Measurements from ENCODE around the gene HIPK3. TPM values are rescaled to one million over a fixed set of nuclear protein-coding genes. Genes with fewer than 3 reads are reported as not detected.

Gene HIPK3
- total RNA-seq, 2 donors from 2014 or later: 125 to 311 TPM

DNA sequence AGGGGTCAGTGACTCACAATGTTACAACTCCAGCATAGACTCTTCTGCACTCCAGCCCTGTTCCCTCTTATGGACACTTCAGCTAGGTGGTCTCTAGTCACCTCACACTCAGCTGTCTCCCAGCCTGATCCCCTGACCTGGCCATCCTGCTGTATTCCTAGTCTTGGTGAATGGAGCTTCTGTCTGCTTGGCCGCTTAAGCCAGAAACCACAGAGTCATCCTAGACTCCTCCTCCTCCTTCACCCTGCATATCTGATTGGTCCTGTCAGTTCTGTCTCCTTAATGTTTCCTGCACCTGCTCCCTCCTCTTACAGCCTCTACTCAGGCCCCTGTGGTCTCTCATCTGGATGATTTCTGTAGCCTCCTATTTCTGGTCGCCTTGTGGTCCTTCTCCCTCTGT, 144.9 kb downstream of the HIPK3 start:
- DNase-seq (ENCODE audit: low spot score) (no peak), ATAC-seq (ENCODE audit: insufficient number of reproducible peaks, low FRiP score, low read depth) (no peak)
- Histone ChIP-seq H3K4me1 (ENCODE audit: control insufficient read depth in 1 of 2, low read depth in 2 of 2) (no peaks in the 10 kb centered on the region), H3K36me3 (no peaks in the 10 kb centered on the region), H3K27me3 (replicated peaks; ENCODE audit: insufficient read depth) (no peaks in the 10 kb centered on the region), H3K4me3 (no peak overlapping the region), H3K9me3 (no peaks in the 10 kb centered on the region), H3K27ac (no peak overlapping the region)
- no peak for TF ChIP-seq CTCF (IDR thresholded peaks at IDR 0.05)

- DNase-seq (ENCODE audit: low spot score): no peak
- H3K27ac ChIP-seq: no peak overlapping the region
- ATAC-seq (ENCODE audit: insufficient number of reproducible peaks, low FRiP score, low read depth): no peak
- TF ChIP-seq CTCF (IDR thresholded peaks at IDR 0.05): no peak
- H3K9me3 ChIP-seq: no peaks in the 10 kb centered on the region
- no peaks in the 10 kb centered on the region for H3K27me3 ChIP-seq (replicated peaks; ENCODE audit: insufficient read depth)
- H3K36me3 ChIP-seq: no peaks in the 10 kb centered on the region
- H3K4me1 ChIP-seq (ENCODE audit: control insufficient read depth in 1 of 2, low read depth in 2 of 2): no peaks in the 10 kb centered on the region
- H3K4me3 ChIP-seq: no peak overlapping the region
Observed at GRCh38 chr11:33403344-33403743, 146.2 kb downstream of the HIPK3 start.

GRCh38 chr11:33405834-33406602, 148.8 kb downstream of the HIPK3 start:
- H3K4me1 ChIP-seq (ENCODE audit: control insufficient read depth in 1 of 2, low read depth in 2 of 2): no peaks in the 10 kb centered on the region
- H3K9me3 ChIP-seq: no peaks in the 10 kb centered on the region
- no peak for TF ChIP-seq CTCF (IDR thresholded peaks at IDR 0.05)
- H3K27me3 ChIP-seq (replicated peaks; ENCODE audit: insufficient read depth): no peaks in the 10 kb centered on the region
- ATAC-seq (ENCODE audit: insufficient number of reproducible peaks, low FRiP score, low read depth) (no peak), DNase-seq (ENCODE audit: low spot score) (no peak)
- no peaks in the 10 kb centered on the region for H3K36me3 ChIP-seq
- no peak overlapping the region for H3K27ac ChIP-seq
- H3K4me3 ChIP-seq: no peak overlapping the region

Other genes with a start within 250 kb of the HIPK3 start
- 1 to 10 TPM in 1 of 2 donors, not detected in 1; 1.1 TPM for gene DEPDC7, start 241.5 kb upstream of the HIPK3 start, total RNA-seq
- 10 to 100 TPM; 49.2 to 62.7 TPM for gene TCP11L1, start 217.8 kb upstream of the HIPK3 start, total RNA-seq
- 10 to 100 TPM; 11.1 to 29.3 TPM for gene CSTF3, start 95.9 kb upstream of the HIPK3 start, total RNA-seq
- under 1 TPM in 1 of 2 donors, not detected in 1; 0.41 TPM for gene KIAA1549L, start 118.7 kb downstream of the HIPK3 start, total RNA-seq

Data from thoracic aorta (tissue), 2 donors.